Measurements from ENCODE around the gene ATP9B.

ATP9B gene

DNA sequence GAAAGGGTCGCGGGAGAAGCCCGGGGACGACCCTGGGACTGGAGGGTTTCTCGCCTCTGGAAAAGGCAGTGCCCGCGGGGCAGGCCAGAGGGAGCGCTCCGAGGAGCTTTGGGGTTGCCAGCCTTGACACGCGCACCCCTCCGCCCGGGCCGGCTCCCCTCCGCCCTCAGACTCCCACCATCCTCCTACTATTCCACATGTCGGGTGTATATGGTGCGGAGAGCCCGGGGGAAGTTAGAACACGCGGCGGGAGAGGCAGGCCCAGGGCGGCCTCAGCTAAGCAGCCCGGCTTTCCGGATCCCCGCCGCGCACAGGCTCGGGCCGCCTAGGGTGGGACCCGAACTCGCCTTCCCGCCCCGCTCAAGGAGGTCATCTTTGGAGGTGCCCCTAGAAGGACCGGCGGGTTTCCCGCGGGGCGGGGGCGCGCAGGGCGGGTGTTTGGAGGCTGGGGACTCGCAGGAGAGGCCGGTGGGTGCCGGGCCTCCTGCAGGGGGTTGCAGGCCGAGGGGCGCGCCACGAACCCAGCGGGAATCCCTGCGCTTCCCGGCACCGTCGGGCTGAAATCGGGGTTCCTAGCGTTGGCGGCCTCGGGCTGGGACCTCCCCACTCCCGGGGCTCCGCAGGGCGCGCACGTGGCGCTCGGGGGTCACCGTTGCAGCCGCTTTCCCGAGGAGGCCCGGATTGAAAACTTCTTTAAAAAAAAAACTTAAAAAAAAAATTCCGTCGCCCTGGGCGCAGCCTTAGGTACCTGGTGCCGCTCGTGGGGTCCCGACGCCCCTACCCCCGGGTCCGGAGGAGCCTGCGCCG, 330.3 kb downstream of the ATP9B start:
- no peak for DNase-seq

DNA sequence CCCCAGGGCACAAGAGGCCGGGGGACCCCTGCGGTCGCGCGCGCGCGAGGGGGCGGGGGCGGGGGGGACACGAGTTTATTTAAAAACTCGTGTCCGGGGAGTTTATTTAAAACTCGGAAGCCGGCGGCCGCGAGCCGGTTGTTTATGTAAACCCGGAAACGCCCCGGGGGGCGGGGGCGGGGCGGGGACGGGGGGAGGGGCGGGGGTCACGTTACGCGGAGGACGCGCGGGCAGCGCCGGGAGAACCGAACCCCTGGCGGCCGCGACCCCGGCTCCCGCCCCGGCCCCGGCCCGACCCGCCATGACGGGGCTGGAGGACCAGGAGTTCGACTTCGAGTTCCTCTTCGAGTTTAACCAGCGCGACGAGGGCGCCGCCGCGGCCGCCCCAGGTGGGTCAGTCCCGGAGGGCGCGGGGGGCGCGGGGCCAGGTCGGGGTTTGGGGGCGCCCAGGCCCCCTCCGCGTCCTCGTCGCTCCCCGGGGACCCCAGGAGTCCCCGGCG, 330.9 kb downstream of the ATP9B start:
- no peak for DNase-seq

- no peak for DNase-seq
These were observed 331.6 kb downstream of the ATP9B start for GRCh38 chr18:79400591-79401381.

DNA sequence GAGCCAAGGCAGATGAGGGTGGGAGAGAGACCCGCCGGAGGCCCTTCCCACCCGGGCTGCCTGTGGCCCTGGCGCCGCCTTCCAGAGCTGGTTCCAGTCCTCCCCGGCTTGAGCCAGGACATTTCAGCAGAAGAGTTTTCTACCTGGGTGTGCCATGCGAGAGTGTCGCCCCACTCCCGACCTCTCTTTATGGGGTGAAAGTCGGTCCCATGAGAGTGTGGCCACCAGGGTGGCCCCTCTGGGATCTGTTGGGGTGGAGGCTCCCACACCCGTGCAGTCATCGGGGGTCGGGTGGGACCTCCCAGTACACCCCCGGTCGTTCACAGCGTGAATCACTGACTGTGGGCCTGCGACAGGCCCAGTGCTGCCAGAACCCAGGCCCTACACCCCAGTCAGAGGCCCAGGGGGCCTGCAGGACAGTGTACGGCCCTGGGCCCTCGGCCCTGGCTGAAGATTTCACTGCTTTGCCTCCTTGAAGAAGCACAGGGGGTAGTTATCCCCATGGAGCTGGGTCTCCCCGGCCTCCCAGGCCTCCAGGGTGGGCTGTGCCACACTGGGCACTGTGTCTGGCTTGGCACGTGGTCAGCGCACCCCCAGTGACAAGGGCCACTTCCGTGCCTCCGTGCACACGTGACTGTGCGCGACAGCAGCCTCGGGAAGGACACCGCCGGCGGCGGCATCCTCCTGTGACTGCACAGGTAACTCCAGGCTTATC, 332.5 kb downstream of the ATP9B start:
- DNase-seq: no peak

DNA sequence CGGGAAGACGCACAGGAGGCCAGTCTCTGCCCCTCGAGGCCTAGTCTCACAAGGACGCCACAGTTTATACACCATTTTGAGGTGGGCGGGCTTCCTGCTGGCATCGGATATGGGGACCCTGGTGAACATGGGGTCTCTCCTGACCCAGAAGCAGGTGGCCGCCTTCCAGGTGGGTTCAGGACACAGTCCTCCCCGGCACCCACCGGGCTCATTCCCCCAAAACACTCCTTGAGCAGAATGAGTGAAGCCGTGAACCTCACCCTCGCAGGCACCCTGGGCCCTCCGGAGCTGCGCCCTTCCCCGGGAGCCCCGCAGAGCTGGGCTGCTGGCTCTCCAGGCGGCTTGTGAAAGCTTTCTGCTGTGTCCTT, 333.0 kb downstream of the ATP9B start:
- DNase-seq: no peak

DNA sequence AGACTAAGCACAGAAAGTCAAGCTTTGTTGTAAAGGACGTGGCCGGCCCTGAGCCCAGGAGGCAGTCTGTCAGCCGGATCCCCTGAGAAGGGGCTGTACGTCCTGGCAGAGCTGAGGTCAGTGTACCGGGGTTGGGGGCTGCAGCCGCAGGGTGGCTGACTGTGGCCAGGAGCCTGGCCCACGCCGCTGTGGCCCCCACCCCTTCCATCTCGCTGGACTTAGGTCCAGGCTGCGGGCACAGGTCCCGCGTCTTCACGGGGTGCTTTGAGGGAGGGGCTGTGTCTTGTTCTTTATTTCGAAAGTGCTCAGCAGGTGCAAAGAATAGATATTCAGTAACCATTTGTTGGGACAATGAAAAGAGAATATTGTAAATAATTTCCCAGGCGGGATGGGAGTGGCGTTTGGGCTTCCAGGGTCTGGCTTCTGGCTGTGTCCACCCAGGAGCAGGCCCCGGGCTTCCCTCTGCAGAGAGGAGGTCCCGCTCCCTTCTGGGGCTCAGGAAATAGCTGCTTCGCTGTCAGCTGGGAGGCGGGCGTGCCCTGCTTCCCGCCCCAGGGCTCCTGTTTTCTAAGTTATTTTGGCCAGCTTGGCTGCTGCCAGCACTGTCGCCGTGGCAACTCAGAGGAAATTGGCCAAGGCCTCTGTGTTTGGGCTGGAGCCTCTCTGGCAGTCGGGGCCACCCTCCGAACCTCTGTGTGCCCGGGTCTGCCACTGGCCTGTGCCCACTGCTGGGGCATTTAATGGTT, 334.0 kb downstream of the ATP9B start:
- DNase-seq: no peak

DNA sequence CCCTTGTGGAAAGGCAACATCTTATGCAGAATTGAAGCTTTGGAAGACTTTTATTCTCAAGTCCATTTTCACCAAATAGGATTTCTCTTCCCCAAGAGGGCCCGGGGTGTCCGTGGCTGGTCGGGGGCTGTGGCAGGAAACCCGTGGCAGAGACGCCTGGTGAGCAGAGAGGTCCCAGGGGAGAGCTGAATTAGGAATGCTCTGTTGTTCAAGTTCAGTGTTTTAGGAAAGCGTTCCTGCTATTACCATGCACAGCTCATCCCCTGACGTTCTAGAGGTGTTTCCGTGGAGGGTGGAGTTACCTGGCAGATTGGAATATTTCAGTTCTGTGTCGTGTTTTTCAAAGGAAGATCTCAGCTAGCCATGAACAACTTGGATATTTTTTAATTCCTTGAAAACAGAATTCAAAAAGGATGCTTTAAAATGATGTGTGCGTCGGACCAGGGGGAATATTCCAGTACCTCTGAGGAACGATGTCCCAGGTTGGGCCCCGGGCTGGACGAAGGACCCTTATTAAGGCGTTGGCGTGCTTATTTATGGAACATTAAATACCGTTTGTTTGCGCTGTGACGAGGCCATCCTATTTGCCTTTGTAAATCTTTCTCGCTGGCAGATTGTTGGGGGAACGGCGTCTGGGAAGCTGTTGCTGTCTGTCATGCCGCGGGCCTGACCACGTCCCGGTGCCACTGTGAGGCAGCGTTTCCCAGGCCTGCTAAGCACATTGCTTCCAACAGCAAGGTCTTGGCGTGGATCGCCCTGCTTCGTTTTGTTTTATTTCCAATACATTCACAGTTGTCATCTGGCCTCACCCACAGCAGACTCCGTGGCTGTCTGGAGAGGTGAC, 334.8 kb downstream of the ATP9B start:
- DNase-seq: no peak

GRCh38 chr18:79404567-79404910, 335.3 kb downstream of the ATP9B start:
- no peak for DNase-seq

GRCh38 chr18:79405019-79405780, 336.0 kb downstream of the ATP9B start:
- no peak for DNase-seq

GRCh38 chr18:79405781-79406575, 336.8 kb downstream of the ATP9B start:
- no peak for DNase-seq

- DNase-seq: no peak
These were observed 337.5 kb downstream of the ATP9B start for GRCh38 chr18:79406708-79407107.

DNA sequence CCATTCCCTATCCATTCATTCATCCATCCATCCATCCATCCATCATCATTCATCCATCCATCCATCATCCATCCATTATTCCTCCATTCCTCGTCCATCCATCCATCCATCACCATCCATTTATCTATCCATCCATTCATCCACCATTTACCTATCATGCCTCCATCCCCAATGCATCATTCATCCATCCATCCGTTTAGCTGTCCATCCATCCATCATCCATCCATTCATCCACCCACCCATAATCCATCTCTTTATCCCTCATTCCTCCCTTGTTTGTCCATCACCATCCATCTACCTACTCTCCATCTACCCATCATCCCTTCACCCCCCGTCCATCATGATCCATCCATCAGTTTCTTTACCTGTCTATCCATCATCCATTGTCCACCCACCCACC, 340.1 kb downstream of the ATP9B start:
- no peak for DNase-seq

GRCh38 chr18:79410171-79410641, 341.0 kb downstream of the ATP9B start:
- no peak for DNase-seq

- DNase-seq: no peak
These were observed 341.8 kb downstream of the ATP9B start for GRCh38 chr18:79410731-79411613.

DNA sequence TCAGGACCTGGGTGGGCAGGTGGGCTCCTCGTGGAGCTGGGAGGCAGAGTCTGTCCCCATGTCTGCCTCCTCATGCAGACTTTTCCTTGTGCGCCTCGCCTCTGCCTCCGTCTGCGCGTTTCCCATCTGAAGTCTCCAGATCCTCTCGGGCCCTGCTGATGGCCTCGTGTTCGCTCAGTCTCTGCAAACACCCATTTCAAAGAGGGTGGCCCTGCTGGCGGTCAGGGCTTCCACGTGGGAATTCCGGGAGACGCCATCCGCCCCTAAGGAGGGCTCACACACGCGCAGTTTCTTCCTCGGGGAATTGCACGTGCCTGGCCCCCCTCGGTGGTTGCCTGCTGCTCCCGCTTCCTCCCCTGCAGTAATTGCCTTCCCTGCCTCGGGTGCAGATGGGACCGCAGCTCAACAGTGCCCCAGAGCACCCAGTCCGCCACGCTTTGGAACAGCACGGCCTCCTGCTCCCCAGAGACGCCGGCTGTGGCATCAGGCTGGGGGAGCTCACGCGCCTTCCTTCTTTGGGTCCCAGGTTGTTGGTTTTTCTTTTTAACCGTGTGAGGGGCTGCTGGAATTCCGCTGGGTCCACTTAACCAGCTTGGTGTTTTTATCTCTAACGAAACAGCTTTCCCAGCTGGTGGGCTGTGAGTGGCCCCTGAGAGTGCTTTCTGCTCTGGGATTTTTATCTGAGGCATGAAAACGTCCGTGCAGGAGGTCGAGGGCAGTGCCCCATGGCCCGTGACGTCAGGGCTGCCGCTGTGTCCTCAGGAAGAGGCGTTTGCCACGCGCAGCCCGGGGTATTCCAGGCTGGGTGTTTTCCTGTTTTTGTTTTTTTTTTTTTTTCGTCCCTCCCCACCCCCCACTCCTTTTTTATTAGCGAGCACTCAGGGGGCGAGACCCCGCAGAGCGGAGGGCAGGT, 342.7 kb downstream of the ATP9B start:
- DNase-seq: no peak

DNA sequence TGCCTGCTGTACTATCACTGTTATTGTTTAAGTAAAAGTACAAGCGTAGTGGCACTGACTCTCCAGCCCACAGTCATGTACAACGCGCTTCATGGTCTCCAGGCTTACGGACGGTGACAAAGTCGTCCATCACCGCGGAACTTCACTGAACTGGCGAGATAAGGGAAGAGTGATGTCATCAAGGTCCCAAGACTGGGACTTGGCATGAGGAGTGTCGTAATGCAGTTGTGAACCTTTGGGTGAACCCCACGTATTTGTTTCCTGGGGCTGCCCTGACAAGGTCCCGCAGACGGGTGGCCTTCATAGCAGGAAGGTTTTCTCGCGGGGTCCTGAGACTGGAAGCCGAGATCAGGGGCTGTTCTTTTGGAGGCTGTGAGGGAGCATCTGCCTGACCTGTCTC, 343.8 kb downstream of the ATP9B start:
- no peak for DNase-seq

- no peak for DNase-seq
These were observed 344.2 kb downstream of the ATP9B start for GRCh38 chr18:79413426-79413825.

GRCh38 chr18:79413901-79414300, 344.7 kb downstream of the ATP9B start:
- no peak for DNase-seq

Measured in T1000 (cell line).